ENCODE data around the gene MAN1A1.

- TF ChIP-seq CTCF (IDR thresholded peaks at IDR 0.05) (no peak), POLR2A (IDR thresholded peaks at IDR 0.05) (no peak)
Measured at GRCh38 chr6:119384444-119384843, 34.9 kb upstream of the MAN1A1 start.

All from transverse colon (tissue), 3 donors.